GM21367 (cell line): ENCODE results near the gene GPR157.
"Not testable (repeated sequence)": the region's sequence is repeated elsewhere in the genome, so short reads cannot be mapped to it uniquely, and the experiment has no call there.

Source experiments
- ATAC-seq: cut with Tn5 transposase; IDR thresholded peaks from one replicate; pipeline ENCODE4 v1.9.1; 2021; ENCODE audit not compliant: unreplicated experiment

GPR157 gene, protein sequence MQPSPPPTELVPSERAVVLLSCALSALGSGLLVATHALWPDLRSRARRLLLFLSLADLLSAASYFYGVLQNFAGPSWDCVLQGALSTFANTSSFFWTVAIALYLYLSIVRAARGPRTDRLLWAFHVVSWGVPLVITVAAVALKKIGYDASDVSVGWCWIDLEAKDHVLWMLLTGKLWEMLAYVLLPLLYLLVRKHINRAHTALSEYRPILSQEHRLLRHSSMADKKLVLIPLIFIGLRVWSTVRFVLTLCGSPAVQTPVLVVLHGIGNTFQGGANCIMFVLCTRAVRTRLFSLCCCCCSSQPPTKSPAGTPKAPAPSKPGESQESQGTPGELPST

DNA sequence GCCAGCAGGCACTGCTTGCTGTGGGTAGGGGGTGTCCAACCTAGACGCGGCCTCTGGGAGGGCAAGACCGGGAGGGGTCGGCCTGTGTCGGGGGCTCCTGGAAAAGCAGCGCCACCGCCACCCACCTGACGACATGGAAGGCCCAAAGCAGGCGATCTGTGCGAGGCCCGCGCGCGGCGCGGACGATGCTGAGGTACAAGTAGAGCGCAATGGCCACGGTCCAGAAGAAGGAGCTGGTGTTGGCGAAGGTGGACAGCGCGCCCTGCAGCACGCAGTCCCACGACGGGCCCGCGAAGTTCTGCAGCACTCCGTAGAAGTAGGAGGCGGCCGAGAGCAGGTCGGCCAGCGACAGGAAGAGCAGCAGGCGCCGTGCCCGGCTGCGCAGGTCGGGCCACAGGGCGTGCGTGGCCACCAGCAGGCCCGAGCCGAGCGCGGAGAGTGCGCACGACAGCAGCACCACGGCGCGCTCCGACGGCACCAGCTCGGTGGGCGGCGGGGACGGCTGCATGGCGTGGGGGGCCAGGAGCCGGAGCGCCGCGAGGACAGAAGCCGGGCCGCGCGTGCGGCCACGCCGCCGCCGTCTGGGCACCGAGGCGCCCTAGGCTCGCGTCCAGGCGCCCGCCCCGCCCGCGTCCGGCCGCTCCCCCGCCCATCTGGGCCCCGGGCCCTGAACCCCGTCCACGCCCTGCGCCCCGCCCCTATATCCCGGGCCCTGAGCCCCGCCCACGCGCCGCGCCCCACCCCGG, at the start of gene GPR157:
TSS of gene GPR157 (minus strand) at position 583 of the 746 bp plus-strand sequence. CDS start at position 508, 75 bp downstream.
- peak; percentile 46 for ATAC-seq

DNA sequence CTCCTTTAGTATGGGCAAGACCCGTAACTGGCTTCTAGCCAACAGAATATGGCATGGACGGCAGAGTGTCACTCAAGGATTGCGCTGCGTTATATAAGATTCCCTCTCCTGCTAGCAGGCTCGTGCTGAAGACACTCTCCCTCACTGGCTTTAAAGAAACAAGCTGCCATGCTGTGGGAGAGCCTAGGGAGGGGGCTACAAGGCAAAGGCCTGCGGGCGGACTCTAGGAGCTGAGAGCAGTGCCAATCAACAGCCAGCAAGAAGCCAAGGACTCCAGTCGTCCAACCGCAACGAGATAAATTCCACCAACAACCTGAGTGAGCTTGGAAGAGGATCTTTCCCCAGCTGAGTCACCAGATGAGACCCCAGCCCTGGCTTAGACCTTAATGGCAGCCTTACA, 45.9 kb upstream of the GPR157 start:
- ATAC-seq: no peak

DNA sequence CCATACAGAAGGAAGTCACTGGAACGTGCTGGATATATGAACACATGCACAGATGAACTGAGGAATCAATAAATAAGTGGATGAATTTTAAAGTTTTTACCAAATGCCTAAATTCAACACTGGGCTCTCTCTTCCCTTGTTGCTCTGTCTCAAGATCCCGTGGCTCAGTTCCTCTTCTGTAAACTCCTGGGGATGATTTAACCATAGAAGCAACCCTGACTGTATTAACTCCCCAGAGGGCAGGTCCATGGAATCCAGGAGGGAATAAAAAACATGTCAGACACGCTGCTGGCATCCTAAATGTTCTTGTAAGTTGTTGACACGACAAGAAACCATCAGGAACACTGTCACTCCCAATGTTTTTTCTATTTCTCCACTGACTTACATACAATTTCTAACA, 45.3 kb upstream of the GPR157 start:
- ATAC-seq: no peak

DNA sequence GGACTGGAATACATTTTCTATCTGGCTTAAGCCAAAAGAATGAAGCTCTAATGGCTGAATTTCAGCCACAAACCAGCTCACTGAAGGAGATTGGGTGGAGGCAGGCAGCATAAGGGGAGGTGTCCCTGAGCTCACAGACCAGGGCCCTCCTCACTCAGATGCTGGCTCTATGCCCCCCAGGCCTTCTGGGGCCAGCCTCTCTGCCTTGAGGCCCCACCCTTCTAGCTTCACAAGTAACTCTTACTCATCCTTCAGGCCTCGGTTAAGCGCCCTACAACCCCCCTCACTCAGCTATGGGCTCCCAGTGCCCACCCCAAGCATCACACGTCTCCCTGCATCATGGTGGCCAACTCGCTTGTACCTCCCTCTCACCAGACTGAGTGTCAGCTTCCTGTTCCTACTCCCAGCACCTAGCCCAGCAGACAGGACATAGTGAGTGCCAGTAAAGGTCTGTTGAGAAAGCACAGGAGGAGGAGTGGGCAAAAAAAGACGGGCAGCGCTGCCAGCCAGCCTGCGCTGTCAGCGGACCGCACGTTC, 40.8 kb upstream of the GPR157 start:
- no peak for ATAC-seq

DNA sequence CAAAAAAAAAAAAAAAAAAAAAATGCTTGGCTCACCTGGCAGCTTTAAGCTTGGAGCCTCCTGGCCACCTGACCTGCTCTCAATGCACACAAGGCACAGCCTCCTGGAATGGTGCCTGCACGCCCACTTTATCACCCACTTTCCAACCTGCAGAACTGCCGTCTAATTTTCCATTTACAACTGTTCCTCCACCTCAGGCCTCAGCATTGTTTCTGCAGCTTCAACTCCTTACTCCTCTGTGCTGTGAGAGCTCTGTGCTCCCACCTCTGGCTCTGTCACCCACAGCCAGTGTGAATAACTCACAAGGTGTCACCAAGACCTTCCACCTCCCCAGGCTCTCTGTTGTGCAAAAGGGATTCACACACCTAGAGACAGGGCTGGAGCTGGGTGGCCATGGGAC, 38.7 kb upstream of the GPR157 start:
- ATAC-seq: no peak

DNA sequence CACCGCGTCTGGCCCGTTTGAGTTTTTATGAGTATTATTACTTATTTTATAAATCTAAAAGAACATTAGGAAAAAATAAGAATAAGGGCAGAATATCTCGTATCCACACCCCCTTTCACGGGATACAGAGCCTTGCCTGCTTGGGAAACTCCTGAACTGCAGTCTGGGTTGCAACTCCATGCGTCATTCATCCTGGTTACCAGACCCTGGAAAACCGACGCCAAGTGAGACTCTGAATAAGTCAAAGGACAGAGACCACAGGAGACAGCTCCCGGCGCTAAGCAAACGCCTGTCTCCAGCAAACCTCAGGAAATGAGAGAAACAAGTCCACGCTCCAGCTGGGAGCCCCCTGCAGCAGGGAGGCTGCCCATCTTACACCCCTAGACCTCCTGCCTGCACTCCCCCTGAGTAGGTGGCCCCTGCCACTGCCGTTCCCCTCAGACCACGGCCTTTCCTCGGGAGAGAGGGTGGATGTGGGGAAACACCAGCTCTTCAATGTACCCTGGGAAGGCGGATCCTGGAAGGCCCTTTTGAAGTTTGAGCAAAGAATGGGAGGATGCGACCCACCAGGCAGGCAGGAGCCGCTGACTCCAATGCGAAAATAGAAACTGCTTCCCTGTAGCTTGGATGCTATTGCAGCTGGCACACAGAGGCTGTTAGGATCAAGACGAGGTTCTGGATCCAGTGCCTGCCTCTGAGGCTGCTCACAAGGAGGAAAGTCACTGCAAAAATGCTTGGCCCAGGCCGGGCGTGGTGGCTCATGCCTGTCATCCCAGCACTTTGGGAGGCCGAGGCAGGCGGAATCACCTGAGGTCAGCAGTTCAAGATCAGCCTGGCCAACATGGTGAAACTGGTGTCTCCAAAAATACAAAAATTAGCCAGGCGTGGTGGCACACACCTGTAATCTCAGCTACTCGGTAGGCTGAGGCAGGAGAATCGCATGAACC, 37.7 kb upstream of the GPR157 start:
- no peak for ATAC-seq

DNA sequence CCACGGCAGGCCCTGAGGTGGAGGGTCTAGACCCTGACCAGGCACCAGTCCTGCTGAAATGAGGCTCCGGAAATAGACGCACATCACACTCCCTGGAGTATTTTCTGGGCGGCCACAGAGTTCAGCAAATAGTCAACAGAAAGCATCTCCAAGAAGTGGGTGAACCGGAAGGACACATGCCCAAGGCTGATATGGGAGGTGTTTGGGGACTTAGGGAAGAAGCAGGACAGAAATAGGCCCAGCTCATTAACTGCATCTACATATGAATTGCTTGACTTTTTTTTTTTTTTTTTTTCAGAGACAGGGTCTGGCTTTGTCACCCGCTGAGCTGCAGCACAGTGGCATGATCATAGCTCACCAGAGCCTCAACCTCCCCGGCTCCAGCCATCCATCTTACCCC, 36.5 kb upstream of the GPR157 start:
- ATAC-seq: no peak

DNA sequence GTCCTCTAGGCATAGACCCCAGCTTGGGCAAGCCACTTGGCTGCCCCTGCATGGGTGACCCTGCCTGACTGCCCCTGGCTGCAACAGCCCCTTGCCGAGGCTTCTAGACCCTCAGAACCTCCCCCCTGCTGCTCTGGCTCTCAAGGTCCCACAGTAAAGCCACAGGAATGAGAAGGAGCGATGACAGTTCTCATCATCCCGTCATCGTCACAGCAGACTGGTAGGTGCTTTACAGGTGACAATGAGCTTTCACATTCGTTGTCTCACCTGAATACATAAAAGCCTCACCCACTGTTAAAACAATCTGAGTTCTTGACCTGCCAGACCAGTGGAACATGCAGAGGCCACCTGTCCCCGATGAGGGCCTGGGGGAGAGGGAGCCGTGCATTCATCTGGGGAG, 36.0 kb upstream of the GPR157 start:
- no peak for ATAC-seq

DNA sequence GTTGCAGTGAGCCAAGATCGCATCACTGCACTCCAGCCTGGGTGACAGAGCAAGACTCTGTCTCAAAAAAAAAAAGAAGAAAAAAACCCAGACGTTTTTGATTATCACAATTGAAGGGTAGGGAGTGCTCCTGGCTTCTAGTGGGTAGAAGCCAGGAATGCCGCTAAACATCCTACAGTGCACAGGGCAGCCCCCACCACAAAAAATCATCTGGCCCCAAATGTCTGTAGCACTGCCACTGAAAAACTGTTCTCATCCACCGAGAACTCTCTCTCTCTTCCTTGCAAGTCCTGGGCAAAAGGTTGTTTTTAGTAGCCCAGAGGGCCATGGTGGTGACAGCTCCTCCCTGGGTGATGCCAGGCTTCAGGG, 35.6 kb upstream of the GPR157 start:
- no peak for ATAC-seq

DNA sequence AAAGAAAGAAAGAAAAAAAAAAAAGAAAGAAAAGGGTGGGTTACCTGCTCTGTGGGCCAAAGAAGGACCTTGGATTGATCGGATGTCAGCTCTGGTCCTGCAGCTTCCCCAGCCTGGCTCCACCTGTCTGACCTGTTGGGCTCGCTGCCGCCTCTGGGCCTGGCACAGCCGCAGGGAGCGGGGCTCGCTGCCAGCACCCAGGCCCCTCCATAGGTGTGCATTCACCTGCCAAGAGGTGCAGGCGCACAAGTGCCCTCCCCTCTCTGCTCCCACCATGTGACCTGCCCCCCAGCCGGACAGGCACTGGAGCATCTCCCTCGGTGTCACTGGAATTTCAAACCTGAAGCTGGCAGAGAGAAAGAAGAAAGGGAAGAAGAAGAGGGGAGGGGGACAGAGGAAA, 33.1 kb upstream of the GPR157 start:
- ATAC-seq: no peak

DNA sequence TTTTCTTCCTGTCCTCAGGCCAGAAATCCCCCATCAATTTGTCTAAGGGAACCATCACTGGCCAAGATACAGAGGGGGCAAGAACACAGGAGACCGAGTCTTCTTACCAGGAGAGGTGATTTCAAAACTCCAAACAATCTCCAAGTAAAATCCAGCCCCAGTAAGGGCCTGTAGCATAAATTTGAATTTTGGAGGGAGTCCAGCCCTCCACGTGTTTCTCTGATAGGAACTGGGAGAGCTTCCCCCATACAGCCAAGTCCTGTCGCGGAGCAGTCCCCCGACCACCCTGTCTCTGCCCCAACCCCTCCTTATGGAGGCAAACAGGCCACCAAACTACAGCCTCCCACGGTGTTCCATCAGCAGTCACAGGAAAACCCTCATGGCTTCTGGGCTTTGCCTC, 32.4 kb upstream of the GPR157 start:
- no peak for ATAC-seq

DNA sequence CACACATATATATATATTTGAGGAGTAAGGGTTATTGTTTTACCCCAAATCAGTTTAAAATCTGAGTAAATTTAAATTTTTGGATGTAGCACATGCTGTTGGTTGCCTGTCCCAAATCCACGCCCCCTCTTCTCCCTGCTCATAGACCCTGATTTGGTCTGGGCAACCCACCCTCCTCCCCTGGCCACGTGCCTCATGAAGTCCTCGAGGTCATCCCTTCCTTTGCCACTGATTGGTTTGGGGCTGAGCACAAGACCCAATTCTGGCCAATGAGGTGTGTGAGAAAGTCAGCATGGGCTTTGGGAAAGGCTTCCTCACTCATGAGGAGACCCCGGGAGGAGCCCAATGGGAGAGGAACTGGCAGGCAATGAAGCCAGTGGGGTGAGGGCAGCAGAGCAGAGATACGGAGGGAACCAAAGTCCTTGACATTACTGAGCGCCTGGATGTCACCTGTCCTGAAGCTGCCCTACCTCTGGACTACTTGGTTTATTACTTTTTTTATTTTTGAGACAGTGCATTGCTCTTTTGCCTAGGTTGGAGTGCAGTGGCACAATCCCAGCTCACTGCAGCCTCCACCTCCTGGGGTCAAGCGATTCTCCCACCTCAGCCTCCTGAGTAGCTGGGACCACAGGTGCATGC, 31.3 kb upstream of the GPR157 start:
- ATAC-seq: no peak

DNA sequence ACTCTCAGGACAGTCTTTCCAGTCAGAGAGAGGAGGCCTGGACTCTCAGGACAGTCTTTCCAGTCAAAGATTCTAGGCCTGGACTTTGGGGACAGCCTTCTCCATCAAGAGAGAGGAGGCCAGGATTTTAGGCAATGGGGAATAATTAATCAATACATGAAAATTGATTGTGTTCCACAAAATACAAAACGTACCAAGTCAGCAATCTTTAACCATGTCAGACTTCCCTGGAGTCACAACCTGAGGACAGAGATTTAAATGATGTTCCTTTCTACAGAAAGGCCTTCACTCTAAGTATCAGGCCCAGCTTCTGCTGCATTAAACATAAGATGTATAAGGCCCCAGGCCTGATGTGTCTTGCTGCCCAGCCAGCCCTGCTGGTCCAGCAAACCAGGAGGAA, 27.0 kb upstream of the GPR157 start:
- ATAC-seq: no peak

DNA sequence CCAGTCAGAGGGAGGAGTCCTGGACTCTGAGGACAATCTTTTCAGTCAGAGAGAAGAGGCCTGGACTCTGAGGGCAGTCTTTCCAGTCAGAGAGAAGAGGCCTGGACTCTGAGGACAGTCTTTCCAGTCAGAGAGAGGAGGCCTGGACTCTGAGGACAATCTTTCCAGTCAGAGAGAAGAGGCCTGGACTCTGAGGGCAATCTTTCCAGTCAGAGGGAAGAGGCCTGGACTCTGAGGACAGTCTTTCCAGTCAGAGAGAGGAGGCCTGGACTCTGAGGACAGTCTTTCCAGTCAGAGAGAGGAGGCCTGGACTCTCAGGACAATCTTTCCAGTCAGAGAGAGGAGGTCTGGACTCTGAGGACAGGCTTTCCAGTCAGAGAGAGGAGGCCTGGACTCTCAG, 26.5 kb upstream of the GPR157 start:
- ATAC-seq: not testable (repeated sequence)

DNA sequence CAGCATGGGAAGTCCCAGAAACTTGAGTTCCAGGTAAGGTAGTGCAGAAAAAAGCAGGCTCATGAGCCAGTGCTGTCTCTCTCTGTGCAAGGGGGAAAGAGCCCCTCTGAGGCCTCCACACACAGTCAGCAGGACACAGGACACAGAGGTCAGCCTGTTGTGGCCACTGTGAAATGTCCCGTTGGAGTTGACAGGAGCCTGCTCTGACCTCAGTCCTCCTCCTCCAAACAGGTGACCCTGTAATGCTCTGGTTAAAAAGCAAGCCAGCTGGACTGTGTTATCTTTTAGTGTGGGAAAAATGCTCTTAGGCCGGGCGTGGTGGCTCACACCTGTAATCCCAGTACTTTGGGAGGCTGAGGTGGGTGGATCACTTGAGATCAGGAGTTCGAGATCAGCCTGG, 24.2 kb upstream of the GPR157 start:
- no peak for ATAC-seq

DNA sequence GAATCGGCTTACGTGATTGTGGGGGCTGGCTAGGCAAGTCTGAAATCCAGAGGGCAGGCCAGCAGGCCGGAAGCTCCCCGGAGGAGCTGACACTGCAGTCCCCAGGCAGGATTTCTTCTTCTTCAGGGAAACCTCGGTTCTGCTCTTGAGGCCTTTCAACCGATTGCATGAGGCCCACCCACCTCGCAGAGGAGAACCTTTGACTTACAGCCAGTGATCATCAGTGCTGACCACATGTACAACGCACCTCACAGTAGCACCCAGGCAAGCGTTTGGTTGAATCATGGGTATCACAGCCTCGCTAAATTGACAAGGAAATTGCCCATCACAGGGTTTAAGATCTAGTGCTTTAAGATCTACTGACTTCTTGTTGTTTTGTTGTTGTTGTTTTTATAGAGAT, 23.6 kb upstream of the GPR157 start:
- no peak for ATAC-seq

DNA sequence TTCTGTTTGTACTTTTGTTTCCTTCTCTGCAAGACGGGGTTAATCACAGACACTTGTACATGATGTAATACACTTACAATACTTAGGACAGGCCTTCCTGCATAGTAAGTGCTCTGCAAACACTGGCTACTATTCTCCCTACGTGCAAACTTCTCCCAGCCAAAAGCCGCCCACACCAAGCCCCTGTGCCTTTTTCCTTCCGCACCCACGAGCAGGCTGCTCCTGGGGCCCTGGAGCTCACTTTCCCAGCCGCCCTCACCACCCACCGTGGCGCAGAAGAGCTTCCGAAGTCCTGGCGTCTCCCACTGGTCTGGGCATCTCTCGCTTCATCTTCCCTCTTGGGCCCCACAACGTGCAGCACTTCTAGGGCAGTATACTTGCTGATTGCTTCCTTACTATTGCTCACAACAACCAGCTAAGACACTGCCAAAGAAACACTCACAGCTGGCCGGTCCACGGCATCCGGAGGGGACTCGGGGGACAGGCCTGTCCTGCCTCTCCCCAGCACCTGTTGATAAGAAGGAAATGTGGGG, 22.5 kb upstream of the GPR157 start:
- ATAC-seq: no peak

DNA sequence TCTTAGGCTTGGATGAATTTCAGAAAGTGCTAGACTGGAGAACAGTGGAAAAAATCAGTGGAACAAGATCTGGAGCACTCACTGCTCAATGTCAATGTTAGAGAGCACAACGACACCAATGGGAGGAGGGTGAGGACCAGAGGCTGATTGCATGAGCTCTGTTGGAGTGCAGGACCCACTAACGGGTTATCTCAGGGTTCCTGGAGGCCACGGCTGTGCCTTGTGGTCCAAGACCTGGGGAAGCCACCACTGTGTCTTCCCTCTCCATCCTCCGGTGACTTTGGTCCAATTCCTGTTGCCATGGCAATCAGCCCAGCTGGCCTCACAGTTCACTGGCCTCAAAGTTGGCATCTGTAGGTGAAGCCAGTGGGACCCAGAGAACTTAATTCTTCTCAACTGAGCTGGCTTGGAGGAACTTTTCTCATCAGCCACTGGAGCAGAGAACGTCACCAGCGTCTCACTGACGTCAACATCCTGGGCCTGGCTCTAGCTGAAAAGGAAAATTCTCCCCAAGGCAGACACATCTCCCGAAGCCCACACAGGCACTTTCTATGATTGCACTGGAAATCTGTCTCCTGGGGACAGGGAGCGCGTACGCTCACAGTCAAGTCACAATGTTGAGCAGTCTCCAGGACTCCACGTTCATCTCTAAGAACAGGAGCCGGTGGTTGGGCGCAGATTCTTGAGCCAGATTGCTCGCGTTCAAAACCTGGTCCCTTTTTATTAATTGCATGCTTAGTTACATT, 21.9 kb upstream of the GPR157 start:
- no peak for ATAC-seq

DNA sequence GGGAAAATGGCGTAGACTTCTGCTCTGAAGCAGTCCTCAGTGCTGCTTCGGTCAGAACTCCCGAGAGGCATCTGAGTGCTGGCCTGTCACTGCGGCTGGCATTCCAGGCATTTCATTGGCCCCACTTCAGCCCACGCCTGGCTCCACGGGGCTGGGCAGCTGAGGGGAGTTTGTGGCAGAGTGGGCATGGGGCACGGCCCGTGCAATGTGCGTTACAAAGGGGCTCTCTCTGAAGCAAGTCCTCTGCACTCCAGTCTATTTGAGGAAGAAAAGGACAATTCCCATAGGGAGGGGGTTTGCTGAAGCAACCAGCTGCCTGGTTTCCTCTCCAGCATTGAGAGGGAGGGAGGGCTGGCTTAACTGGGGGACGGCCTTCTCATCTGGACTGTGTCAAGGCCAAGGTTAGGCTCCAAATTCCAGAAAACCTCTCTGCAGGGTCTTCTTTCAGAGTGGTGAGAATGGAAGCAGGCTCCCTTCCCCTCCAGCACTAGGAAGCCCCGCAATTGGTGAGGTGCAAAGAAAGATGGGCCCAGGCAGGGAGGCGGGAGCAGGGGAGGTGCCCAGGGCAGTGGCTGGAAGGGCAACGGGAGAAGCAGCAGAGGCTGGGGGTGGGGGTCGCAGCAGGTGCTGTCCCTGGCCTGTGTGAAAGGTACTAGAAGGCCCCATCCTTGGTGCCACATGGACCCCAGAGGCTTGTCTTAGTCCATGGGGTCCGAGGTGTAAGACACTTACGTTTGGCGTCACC, 21.1 kb upstream of the GPR157 start:
- no peak for ATAC-seq
